ENCODE results near the gene PMS2. TPM values are rescaled to one million over a fixed set of nuclear protein-coding genes. Genes with fewer than 3 reads are reported as not detected.

PMS2 gene
- total and polyA plus RNA-seq, 2 donors from 2014 or later = 8.9 to 21.6 TPM

DNA sequence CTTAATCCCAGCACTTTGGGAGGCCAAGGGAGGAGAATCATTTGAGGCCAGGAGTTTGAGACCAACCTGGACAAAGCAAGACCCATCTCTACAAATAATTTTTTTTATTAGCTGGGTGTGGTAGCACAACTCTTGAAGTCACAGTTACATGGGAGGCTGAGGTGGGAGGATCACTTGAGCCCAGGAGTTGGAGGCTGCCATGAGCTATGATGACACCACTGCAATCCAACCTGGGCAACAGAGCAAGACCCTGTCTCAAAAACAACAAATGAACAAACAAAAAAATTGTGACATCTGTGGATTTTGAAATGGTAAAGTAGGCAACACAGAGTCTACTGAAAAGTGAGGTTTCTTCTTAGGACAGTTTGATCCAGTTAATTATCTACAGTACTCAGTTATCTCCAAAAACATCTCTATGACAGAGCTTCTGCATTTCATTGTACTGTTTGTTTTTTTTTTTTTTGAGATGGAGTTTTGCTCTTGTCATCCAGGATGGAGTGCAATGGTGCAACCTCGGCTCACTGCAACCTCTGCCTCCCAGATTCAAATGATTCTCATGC is 19.0 kb upstream of the PMS2 start:
- FAIRE-seq (no peak), DNase-seq (peak in 1 of 5 donors; percentile 2)
- H3K36me3 ChIP-seq (ENCODE audit: control insufficient read depth in 2 of 3, insufficient read depth in 3 of 3, low read length in 3 of 3) = peaks cover 15 to 55% (median 27%) of the 10 kb centered on the region in 3 donors

DNA sequence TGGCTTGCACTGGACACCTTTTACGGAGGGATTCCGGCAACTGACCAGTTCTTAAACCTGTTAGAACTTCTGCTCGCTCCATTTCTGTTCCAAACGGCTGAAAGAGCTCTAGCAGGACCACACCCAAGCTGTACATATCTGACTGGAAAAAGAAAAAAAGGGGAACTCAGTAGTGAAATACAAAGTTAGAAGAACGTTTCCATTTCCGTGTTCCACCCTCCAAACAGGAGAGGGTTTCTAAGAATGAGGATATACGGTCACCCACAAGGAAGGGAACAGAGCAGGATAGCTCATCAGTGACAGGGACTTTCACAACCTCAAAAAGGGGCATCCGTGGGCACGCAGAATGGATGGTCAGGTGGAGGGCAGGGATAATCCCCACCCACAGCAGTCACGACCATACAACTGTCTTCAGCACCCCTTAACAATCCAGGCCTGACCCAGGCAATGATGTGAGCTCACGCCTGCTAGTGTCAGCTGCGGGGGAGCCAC is 18.0 kb upstream of the PMS2 start:
- peak in 1 of 5 donors; percentile 29 for DNase-seq
- H3K36me3 ChIP-seq (ENCODE audit: control insufficient read depth in 2 of 3, insufficient read depth in 3 of 3, low read length in 3 of 3) = peaks cover 17 to 65% (median 31%) of the 10 kb centered on the region in 3 donors
- intact Hi-C loops (cut with DNase I) = no loop called here
- no peaks in the 10 kb centered on the region for H3K9me3 ChIP-seq (ENCODE audit: control insufficient read depth in 2 of 3, insufficient read depth in 1 of 3, low read length in 3 of 3)
- H3K4me3 ChIP-seq (ENCODE audit: low read length in 3 of 3) = no peak overlapping the region
- no peak overlapping the region for H3K9ac ChIP-seq (ENCODE audit: low read length in 3 of 3)
- H3K27me3 ChIP-seq (ENCODE audit: control insufficient read depth, insufficient read depth, low read length) = no peaks in the 10 kb centered on the region
- TF ChIP-seq, protein P1, sequence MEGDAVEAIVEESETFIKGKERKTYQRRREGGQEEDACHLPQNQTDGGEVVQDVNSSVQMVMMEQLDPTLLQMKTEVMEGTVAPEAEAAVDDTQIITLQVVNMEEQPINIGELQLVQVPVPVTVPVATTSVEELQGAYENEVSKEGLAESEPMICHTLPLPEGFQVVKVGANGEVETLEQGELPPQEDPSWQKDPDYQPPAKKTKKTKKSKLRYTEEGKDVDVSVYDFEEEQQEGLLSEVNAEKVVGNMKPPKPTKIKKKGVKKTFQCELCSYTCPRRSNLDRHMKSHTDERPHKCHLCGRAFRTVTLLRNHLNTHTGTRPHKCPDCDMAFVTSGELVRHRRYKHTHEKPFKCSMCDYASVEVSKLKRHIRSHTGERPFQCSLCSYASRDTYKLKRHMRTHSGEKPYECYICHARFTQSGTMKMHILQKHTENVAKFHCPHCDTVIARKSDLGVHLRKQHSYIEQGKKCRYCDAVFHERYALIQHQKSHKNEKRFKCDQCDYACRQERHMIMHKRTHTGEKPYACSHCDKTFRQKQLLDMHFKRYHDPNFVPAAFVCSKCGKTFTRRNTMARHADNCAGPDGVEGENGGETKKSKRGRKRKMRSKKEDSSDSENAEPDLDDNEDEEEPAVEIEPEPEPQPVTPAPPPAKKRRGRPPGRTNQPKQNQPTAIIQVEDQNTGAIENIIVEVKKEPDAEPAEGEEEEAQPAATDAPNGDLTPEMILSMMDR (IDR thresholded peaks at IDR 0.05; ENCODE audit: borderline replicate concordance, extremely low read depth, insufficient read depth) = no peak
- no peak overlapping the region for H3K27ac ChIP-seq (ENCODE audit: low read depth in 2 of 2, low read length in 2 of 2)
- H3K4me1 ChIP-seq (ENCODE audit: control insufficient read depth in 2 of 3, insufficient read depth in 2 of 3, low read depth in 1 of 3, low read length in 3 of 3) = no peaks in the 10 kb centered on the region
- no peak for FAIRE-seq

More for the DNA sequence above, 19.0 kb upstream of the PMS2 start:
- no peak overlapping the region for H3K4me3 ChIP-seq (ENCODE audit: low read length in 3 of 3)
- no peaks in the 10 kb centered on the region for H3K27me3 ChIP-seq (ENCODE audit: control insufficient read depth, insufficient read depth, low read length)
- H3K27ac ChIP-seq (ENCODE audit: low read depth in 2 of 2, low read length in 2 of 2) = no peak overlapping the region
- TF ChIP-seq, protein P1 (IDR thresholded peaks at IDR 0.05; ENCODE audit: borderline replicate concordance, extremely low read depth, insufficient read depth) = no peak
- intact Hi-C loops (cut with DNase I) = no loop called here
- H3K9ac ChIP-seq (ENCODE audit: low read length in 3 of 3) = no peak overlapping the region
- no peaks in the 10 kb centered on the region for H3K4me1 ChIP-seq (ENCODE audit: control insufficient read depth in 2 of 3, insufficient read depth in 2 of 3, low read depth in 1 of 3, low read length in 3 of 3)
- no peaks in the 10 kb centered on the region for H3K9me3 ChIP-seq (ENCODE audit: control insufficient read depth in 2 of 3, insufficient read depth in 1 of 3, low read length in 3 of 3)

DNA sequence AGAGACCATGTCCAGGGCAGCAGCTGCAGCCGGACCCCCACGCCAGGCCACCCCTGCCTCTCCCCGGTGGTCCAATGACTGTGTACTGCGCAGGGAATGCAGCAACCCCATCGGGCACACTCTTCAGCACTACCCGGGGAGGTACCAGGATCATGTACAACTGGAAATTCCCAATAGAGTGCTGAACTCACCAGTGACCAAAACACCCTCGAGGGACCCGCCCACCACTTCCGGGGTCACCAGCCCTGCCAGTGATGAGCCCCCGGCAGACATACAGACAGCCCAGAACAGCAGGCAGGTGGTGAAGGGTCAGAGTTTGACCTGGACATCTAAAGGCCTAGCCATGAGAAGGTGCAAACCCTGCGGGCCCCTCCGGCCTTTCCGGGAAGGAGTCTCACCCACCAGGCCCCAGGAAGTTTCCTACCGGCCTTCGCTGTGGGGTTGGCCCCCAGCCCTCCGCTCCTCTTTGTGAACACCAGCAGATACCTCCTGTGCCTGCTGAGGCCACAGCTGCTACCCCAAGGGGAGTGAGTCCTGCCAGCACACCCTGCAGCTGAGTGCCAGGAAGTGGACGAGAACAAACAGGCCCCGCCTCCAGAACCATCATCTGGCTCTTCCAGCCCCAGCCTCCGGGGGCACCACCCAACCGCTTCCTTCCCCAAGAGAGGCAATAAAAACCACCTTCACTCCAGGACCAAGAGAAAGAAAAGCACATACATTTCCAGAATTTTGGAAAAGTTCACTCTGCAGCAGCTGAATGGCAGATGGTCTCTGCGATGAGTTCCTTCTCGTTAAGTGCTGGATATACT is 17.4 kb upstream of the PMS2 start:
- DNase-seq (peak in 1 of 5 donors; percentile 88), FAIRE-seq (no peak)
- Histone ChIP-seq H3K36me3 (ENCODE audit: control insufficient read depth in 2 of 3, insufficient read depth in 3 of 3, low read length in 3 of 3) (peaks cover 22 to 70% (median 31%) of the 10 kb centered on the region in 3 donors), H3K9ac (ENCODE audit: low read length in 3 of 3) (no peak overlapping the region), H3K9me3 (ENCODE audit: control insufficient read depth in 2 of 3, insufficient read depth in 1 of 3, low read length in 3 of 3) (no peaks in the 10 kb centered on the region), H3K27me3 (ENCODE audit: control insufficient read depth, insufficient read depth, low read length) (no peaks in the 10 kb centered on the region), H3K27ac (ENCODE audit: low read depth in 2 of 2, low read length in 2 of 2) (no peak overlapping the region), H3K4me1 (ENCODE audit: control insufficient read depth in 2 of 3, insufficient read depth in 2 of 3, low read depth in 1 of 3, low read length in 3 of 3) (no peaks in the 10 kb centered on the region), H3K4me3 (ENCODE audit: low read length in 3 of 3) (no peak overlapping the region)
- TF ChIP-seq, protein P1 (IDR thresholded peaks at IDR 0.05; ENCODE audit: borderline replicate concordance, extremely low read depth, insufficient read depth) = no peak
- intact Hi-C loops (cut with DNase I) = no loop called here

Data from kidney (tissue), 14 donors.